Measurements from ENCODE around the gene MYOM1.

GRCh38 chr18:3067722-3068121 is 152.0 kb downstream of the MYOM1 start:
- TF ChIP-seq, protein P1, sequence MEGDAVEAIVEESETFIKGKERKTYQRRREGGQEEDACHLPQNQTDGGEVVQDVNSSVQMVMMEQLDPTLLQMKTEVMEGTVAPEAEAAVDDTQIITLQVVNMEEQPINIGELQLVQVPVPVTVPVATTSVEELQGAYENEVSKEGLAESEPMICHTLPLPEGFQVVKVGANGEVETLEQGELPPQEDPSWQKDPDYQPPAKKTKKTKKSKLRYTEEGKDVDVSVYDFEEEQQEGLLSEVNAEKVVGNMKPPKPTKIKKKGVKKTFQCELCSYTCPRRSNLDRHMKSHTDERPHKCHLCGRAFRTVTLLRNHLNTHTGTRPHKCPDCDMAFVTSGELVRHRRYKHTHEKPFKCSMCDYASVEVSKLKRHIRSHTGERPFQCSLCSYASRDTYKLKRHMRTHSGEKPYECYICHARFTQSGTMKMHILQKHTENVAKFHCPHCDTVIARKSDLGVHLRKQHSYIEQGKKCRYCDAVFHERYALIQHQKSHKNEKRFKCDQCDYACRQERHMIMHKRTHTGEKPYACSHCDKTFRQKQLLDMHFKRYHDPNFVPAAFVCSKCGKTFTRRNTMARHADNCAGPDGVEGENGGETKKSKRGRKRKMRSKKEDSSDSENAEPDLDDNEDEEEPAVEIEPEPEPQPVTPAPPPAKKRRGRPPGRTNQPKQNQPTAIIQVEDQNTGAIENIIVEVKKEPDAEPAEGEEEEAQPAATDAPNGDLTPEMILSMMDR (IDR thresholded peaks at IDR 0.05): no peak
- TF ChIP-seq POLR2A (IDR thresholded peaks at IDR 0.05): no peak

Measured in thyroid gland (tissue), 4 donors.